ENCODE data around the gene PLCL1. TPM values are rescaled to one million over a fixed set of nuclear protein-coding genes. Genes with fewer than 3 reads are reported as not detected.

PLCL1 gene
- total and polyA plus RNA-seq, 2 donors (not counting 3 experiments of a cell fraction or from before 2014, with no cell fraction given), result 0.79 to 3.4 TPM

DNA sequence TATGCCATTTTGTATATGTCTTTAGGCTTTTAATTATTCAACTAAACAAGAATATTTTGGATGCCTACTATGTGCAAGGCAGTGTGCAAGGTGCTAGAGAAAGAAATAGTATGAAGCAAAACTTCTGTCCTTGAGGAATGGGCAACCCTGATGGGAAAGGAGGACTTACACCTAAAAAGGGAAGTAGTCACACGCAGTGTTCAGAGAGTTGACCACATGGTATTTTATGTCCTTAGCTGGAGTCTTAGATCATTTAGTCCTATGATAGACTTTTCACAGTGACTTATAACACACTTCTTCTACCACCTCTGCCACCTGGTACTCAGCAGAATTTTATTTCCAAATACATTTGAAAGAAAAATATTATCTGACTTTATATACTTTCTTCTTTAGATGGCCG, 291.6 kb downstream of the PLCL1 start:
- Histone ChIP-seq H3K9me3 (replicated peaks; ENCODE audit: control insufficient read depth, insufficient read depth, low read length) (no peaks in the 10 kb centered on the region), H3K9me1 (replicated peaks; ENCODE audit: control insufficient read depth, extremely low read depth, insufficient read depth, low read length) (no peaks in the 10 kb centered on the region), H3K4me2 (ENCODE audit: insufficient read depth, low read length) (no peak overlapping the region), H3K9ac (replicated peaks; ENCODE audit: extremely low read depth, insufficient read depth, low read length) (no peak overlapping the region), H4K20me1 (replicated peaks; ENCODE audit: control insufficient read depth, extremely low read depth, insufficient read depth, low read length) (no peaks in the 10 kb centered on the region), H2AFZ (ENCODE audit: low read depth, low read length) (no peak overlapping the region), H3K27me3 (ENCODE audit: control insufficient read depth in 2 of 2, insufficient read depth in 2 of 2, low read length in 2 of 2) (no peaks in the 10 kb centered on the region), H3K4me1 (ENCODE audit: control insufficient read depth, extremely low read depth, insufficient read depth, low read length) (no peaks in the 10 kb centered on the region), H3K4me3 (replicated peaks in 1 of 3; ENCODE audit: insufficient read depth in 1 of 3, low read depth in 1 of 3, low read length in 3 of 3) (no peak overlapping the region), H3K36me3 (ENCODE audit: control insufficient read depth in 2 of 2, extremely low read depth in 1 of 2, insufficient read depth in 2 of 2, low read length in 2 of 2) (no peaks in the 10 kb centered on the region), H3K27ac (ENCODE audit: insufficient read depth, low read depth, low read length) (no peak overlapping the region), H3K79me2 (ENCODE audit: control insufficient read depth, insufficient read depth, low read length) (no peaks in the 10 kb centered on the region)
- dilution Hi-C loops (cut with MboI; ENCODE audit: extremely low pct_ligation_motif_present, low sequenced_read_pairs) (no loop called here), intact Hi-C loops (cut with micrococcal nuclease) (no loop called here)
- CTCF ChIA-PET, result no interaction called here
- TF ChIP-seq MYC (IDR thresholded peaks at IDR 0.05; ENCODE audit: low read depth, low read length) (no peak), POLR2AphosphoS5 (IDR thresholded peaks at IDR 0.05; ENCODE audit: insufficient read depth, low read depth, low read length) (no peak), JUN (IDR thresholded peaks at IDR 0.05; ENCODE audit: borderline replicate concordance, insufficient read depth, insufficient read length, low read depth) (no peak)
- FAIRE-seq (no peak), DNase-seq (ENCODE audit: low read depth, low spot score) (no peak)
- POLR2A ChIA-PET, result no interaction called here
- BruUV-seq (replicated peaks), result no TSS peak

DNA sequence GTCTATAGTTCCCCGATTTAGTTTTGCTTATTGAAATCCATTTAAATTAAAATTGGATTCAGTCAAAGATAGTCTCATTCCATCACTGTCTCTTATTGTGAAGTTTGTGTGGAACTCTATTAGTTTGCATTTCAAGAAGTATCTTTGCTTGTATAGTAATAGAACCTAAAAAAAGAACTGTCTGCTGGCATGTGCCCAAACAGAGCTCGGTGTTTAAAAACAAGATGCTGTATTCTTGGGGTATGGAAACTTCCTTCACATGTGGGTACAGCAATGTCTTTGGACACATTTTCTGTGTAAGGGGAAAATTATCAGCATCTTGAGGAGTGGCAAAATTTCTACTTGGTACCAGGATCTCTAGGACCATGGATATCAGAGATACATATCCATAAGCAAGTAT, 292.6 kb downstream of the PLCL1 start:
- ChIA-PET CTCF (interaction anchor here (1.0 kb wide), 1 partner anchor 11 kb away, joined by 3 read pairs; no protein-coding TSS in a partner anchor), POLR2A (no interaction called here)
- TF ChIP-seq JUN (IDR thresholded peaks at IDR 0.05; ENCODE audit: borderline replicate concordance, insufficient read depth, insufficient read length, low read depth) (no peak), FOS (IDR thresholded peaks at IDR 0.05; ENCODE audit: borderline replicate concordance, insufficient read depth, low read length) (no peak), GATA2 (IDR thresholded peaks at IDR 0.05; ENCODE audit: insufficient read depth, insufficient read length, low read depth, low read length) (no peak)
- no peak overlapping the region for H3K4me2 ChIP-seq (ENCODE audit: insufficient read depth, low read length)
- no peak overlapping the region for H2AFZ ChIP-seq (ENCODE audit: low read depth, low read length)
- no peaks in the 10 kb centered on the region for H3K27me3 ChIP-seq (ENCODE audit: control insufficient read depth in 2 of 2, insufficient read depth in 2 of 2, low read length in 2 of 2)
- H3K4me1 ChIP-seq (ENCODE audit: control insufficient read depth, extremely low read depth, insufficient read depth, low read length), result no peaks in the 10 kb centered on the region
- H3K4me3 ChIP-seq (replicated peaks in 1 of 3; ENCODE audit: insufficient read depth in 1 of 3, low read depth in 1 of 3, low read length in 3 of 3), result no peak overlapping the region
- DNase-seq (ENCODE audit: low read depth, low spot score) (no peak), FAIRE-seq (no peak)
- intact Hi-C loops (cut with micrococcal nuclease), result no loop called here
- no peak overlapping the region for H3K9ac ChIP-seq (replicated peaks; ENCODE audit: extremely low read depth, insufficient read depth, low read length)
- dilution Hi-C loops (cut with MboI; ENCODE audit: extremely low pct_ligation_motif_present, low sequenced_read_pairs), result no loop called here
- BruUV-seq (replicated peaks), result no TSS peak
- H3K79me2 ChIP-seq (ENCODE audit: control insufficient read depth, insufficient read depth, low read length), result no peaks in the 10 kb centered on the region
- no peaks in the 10 kb centered on the region for H3K36me3 ChIP-seq (ENCODE audit: control insufficient read depth in 2 of 2, extremely low read depth in 1 of 2, insufficient read depth in 2 of 2, low read length in 2 of 2)
- H3K9me1 ChIP-seq (replicated peaks; ENCODE audit: control insufficient read depth, extremely low read depth, insufficient read depth, low read length), result no peaks in the 10 kb centered on the region
- no peaks in the 10 kb centered on the region for H4K20me1 ChIP-seq (replicated peaks; ENCODE audit: control insufficient read depth, extremely low read depth, insufficient read depth, low read length)
- H3K9me3 ChIP-seq (replicated peaks; ENCODE audit: control insufficient read depth, insufficient read depth, low read length), result no peaks in the 10 kb centered on the region
- H3K27ac ChIP-seq (ENCODE audit: insufficient read depth, low read depth, low read length), result no peak overlapping the region
